HepG2 (cell line): Measurements from ENCODE around the gene KMT2B. TPM values are rescaled to one million over a fixed set of nuclear protein-coding genes. Genes with fewer than 3 reads are reported as not detected.
A peak's percentile ranks its signal among the peaks of the same experiment; 100 is the strongest.

Experiments used
- ATAC-seq: fragments of 200-7000 bp; cut with Tn5 transposase; 3 replicates; pipeline ENCODE4 v1.9.1; 2020; ENCODE audit warnings: mild to moderate bottlenecking, moderate library complexity
- BruUV-seq: library from RNA; stranded (reverse); fragments of 400-500 nt; replicated peaks from 2 replicates; lab custom pipeline; 2021; lab: Mats Ljungman, UMichigan
- CTCF ChIA-PET: fragments of 300-600 bp; formaldehyde crosslinking; extraction: SDS; loops from one replicate; lab custom pipeline; 2021; ENCODE audit warnings: low total read pairs, inconsistent platforms, low intra/inter-chr PET ratio; lab: Yijun Ruan, JAX
- POLR2A ChIA-PET: fragments of 350-600 bp; sonication (Branson Sonifier 250); formaldehyde crosslinking; loops from one replicate; lab custom pipeline; 2020; ENCODE audit warnings: antibody characterized with exemption, inconsistent platforms; lab: Yijun Ruan, JAX
- DNase-seq: peaks from one replicate; pipeline ENCODE4 v3.0.0-alpha.2; 2015; ENCODE audit warnings: low spot score
- FAIRE-seq: peaks from 3 replicates; lab custom pipeline; 2011; peaks lifted over from hg19 to GRCh38; lab: Jason Lieb, UNC
- H2AFZ ChIP-seq: one replicate; pipeline ENCODE4 v1.6.1; 2011; ENCODE audit warnings: low read length, inconsistent platforms
- H3K27ac ChIP-seq: fragments of 300-600 bp; 3 replicates; pipeline ENCODE4 v1.8.0; 2011; ENCODE audit warnings: mixed run types, mild to moderate bottlenecking, mixed read lengths, low read length, inconsistent platforms; ENCODE audit not compliant: insufficient read depth; ENCODE audit errors: extremely low read length
- H3K27me3 ChIP-seq, 2 experiments: fragments of 200-600 bp in 1 of 2; 2 replicates in 1 of 2; 3 replicates in 1 of 2; pipeline versions ENCODE4 v1.6.0 to v1.8.0; 2011; ENCODE audit warnings: low read length in 2 of 2, mild to moderate bottlenecking in 2 of 2, moderate library complexity in 2 of 2, inconsistent platforms in 1 of 2; ENCODE audit not compliant: insufficient read depth in 2 of 2, control insufficient read depth in 1 of 2
- H3K36me3 ChIP-seq, 2 experiments: fragments of 200-600 bp in 1 of 2; replicated peaks in 1 of 2; 2 replicates in 1 of 2; 3 replicates in 1 of 2; pipeline versions ENCODE4 v1.5.1 to v1.8.0; 2011; ENCODE audit warnings: low read length in 2 of 2, inconsistent platforms in 1 of 2; ENCODE audit not compliant: insufficient read depth in 2 of 2, control insufficient read depth in 1 of 2
- H3K4me1 ChIP-seq: 2 replicates; pipeline ENCODE4 v1.5.1; 2012; ENCODE audit warnings: low read length, inconsistent platforms; ENCODE audit not compliant: insufficient read depth
- H3K4me2 ChIP-seq: 2 replicates; pipeline ENCODE4 v1.6.0; 2011; ENCODE audit warnings: low read depth, low read length, inconsistent platforms
- H3K4me3 ChIP-seq, 3 experiments: fragments of 200-600 bp in 1 of 3; sonication (generic), shearing (Covaris generic) in 1 of 3; replicated peaks in 1 of 3; 2 replicates each; pipeline ENCODE4 v1.5.1; 2011 to 2016; ENCODE audit warnings: low read length in 3 of 3, inconsistent platforms in 2 of 3, low read depth in 2 of 3, mild to moderate bottlenecking in 2 of 3, control low read depth in 1 of 3, mixed read lengths in 1 of 3; ENCODE audit not compliant: insufficient read depth in 1 of 3
- H3K79me2 ChIP-seq: one replicate; pipeline ENCODE4 v1.6.1; 2011; ENCODE audit warnings: low read length, inconsistent platforms; ENCODE audit not compliant: insufficient read depth
- H3K9ac ChIP-seq: 2 replicates; pipeline ENCODE4 v1.6.0; 2011; ENCODE audit warnings: mild to moderate bottlenecking, low read depth, low read length, inconsistent platforms; ENCODE audit not compliant: insufficient read depth
- H3K9me3 ChIP-seq: 2 replicates; pipeline ENCODE4 v1.5.1; 2012; ENCODE audit warnings: mild to moderate bottlenecking, low read length
- H4K20me1 ChIP-seq: 2 replicates; pipeline ENCODE4 v1.6.0; 2011; ENCODE audit warnings: inconsistent platforms, mild to moderate bottlenecking, low read length, moderate library complexity; ENCODE audit not compliant: insufficient read depth
- ATF4 ChIP-seq, 2 experiments: fragments of 450-650 bp in 1 of 2; sonication (generic) in 1 of 2; formaldehyde crosslinking; IDR thresholded peaks; 2 replicates each; pipeline versions ENCODE4 v1.5.0 to v1.8.0; 2020 to 2022; ENCODE audit warnings: mild to moderate bottlenecking in 1 of 2, missing genetic modification reagents in 1 of 2
- ATF6 ChIP-seq: sonication (generic); formaldehyde crosslinking; conservative IDR thresholded peaks from 2 replicates; pipeline ENCODE4 v1.4.0; 2020; ENCODE audit warnings: missing genetic modification reagents
- HNRNPLL ChIP-seq: fragments of 200-400 bp; formaldehyde crosslinking; IDR thresholded peaks from 2 replicates; pipeline ENCODE4 v1.6.1; 2017; ENCODE audit warnings: mild to moderate bottlenecking, low read depth, low read length; ENCODE audit not compliant: poor library complexity, severe bottlenecking
- MEIS1 ChIP-seq: sonication (generic); formaldehyde crosslinking; IDR thresholded peaks from 2 replicates; pipeline ENCODE4 v1.9.0; 2021; ENCODE audit warnings: mild to moderate bottlenecking, missing genetic modification reagents, moderate library complexity, borderline replicate concordance
- NFKB2 ChIP-seq: sonication (generic); formaldehyde crosslinking; IDR thresholded peaks from 2 replicates; pipeline ENCODE4 v1.4.0; 2020; ENCODE audit warnings: missing genetic modification reagents, borderline replicate concordance
- NPAS2 ChIP-seq: sonication (generic); formaldehyde crosslinking; IDR thresholded peaks from 2 replicates; pipeline ENCODE4 v1.8.0; 2022; ENCODE audit warnings: mild to moderate bottlenecking, missing genetic modification reagents, borderline replicate concordance
- NRL ChIP-seq: sonication (generic); formaldehyde crosslinking; IDR thresholded peaks from 2 replicates; pipeline ENCODE4 v1.5.0; 2020; ENCODE audit warnings: missing genetic modification reagents, mild to moderate bottlenecking, moderate library complexity, borderline replicate concordance
- PAX8 ChIP-seq: sonication (generic); formaldehyde crosslinking; IDR thresholded peaks from 2 replicates; pipeline ENCODE4 v1.8.0; 2022; ENCODE audit warnings: mild to moderate bottlenecking, missing genetic modification reagents, borderline replicate concordance
- SALL1 ChIP-seq: sonication (generic); formaldehyde crosslinking; IDR thresholded peaks from 2 replicates; pipeline ENCODE4 v1.8.0; 2022; ENCODE audit warnings: mild to moderate bottlenecking, missing genetic modification reagents
- SMC3 ChIP-seq: IDR thresholded peaks from 2 replicates; pipeline ENCODE4 v1.6.1; 2011; ENCODE audit warnings: low read length, improper control_type of control experiment
- TP53 ChIP-seq: sonication (generic); formaldehyde crosslinking; conservative IDR thresholded peaks from 2 replicates; pipeline ENCODE4 v1.4.0; 2020; ENCODE audit warnings: missing genetic modification reagents
- YEATS4 ChIP-seq: sonication (generic); formaldehyde crosslinking; IDR thresholded peaks from 2 replicates; pipeline ENCODE4 v1.4.0; 2020; ENCODE audit warnings: missing genetic modification reagents, borderline replicate concordance
- ZNF337 ChIP-seq: sonication (generic); formaldehyde crosslinking; IDR thresholded peaks from 2 replicates; pipeline ENCODE4 v1.5.1; 2020; ENCODE audit warnings: missing genetic modification reagents, low read depth, mild to moderate bottlenecking, borderline replicate concordance
- ZNF550 ChIP-seq: sonication (generic); formaldehyde crosslinking; IDR thresholded peaks from 2 replicates; pipeline ENCODE4 v1.4.0; 2020; ENCODE audit warnings: mild to moderate bottlenecking, missing genetic modification reagents, borderline replicate concordance
- ZNF629 ChIP-seq: sonication (generic); formaldehyde crosslinking; conservative IDR thresholded peaks from 2 replicates; pipeline ENCODE4 v1.5.0; 2020; ENCODE audit warnings: missing genetic modification reagents
- ZNF670 ChIP-seq: sonication (generic); formaldehyde crosslinking; IDR thresholded peaks from 2 replicates; pipeline ENCODE4 v1.8.0; 2022; ENCODE audit warnings: mild to moderate bottlenecking, missing genetic modification reagents, borderline replicate concordance
- ZSCAN25 ChIP-seq: sonication (generic); formaldehyde crosslinking; IDR thresholded peaks from 2 replicates; pipeline ENCODE4 v1.8.0; 2022; ENCODE audit warnings: mild to moderate bottlenecking, missing genetic modification reagents
- WGBS: methylation state at CpG from one replicate; pipeline ENCODE4 v1.1.6; 2017; ENCODE audit warnings: low lambda C conversion rate; 5-methylcytosine and 5-hydroxymethylcytosine counted together
- in situ Hi-C: cut with HindIII; loops from 2 replicates; pipeline ENCODE4 v1.10.0; 2017; ENCODE audit warnings: low pct_unique_long_range_greater_than_20kb; ENCODE audit not compliant: extremely low pct_ligation_motif_present
- intact Hi-C: fragments of 100-400 bp; cut with micrococcal nuclease; formaldehyde crosslinking; loops from one replicate; pipeline ENCODE4 v1.10.0; 2022; ENCODE audit not compliant: unreplicated experiment
- polyA plus RNA-seq, 8 experiments: library from polyadenylated mRNA; depleted of rRNA in 3 of 8; stranded (reverse) in 7 of 8; unstranded in 1 of 8; fragments of >200 nt; fragmentation: Illumina TruSeq in 4 of 8; extraction: Trizol in 4 of 8; gene quantifications; 2 replicates each; pipeline versions ENCODE4 v1.2.1 to v1.2.3, GENCODE V29; 2011 to 2016; ENCODE audit warnings: low read depth in 4 of 8, missing spikeins in 1 of 8, mixed read lengths in 1 of 8; ENCODE audit not compliant: insufficient read depth in 1 of 8
- total RNA-seq, 5 experiments: library from RNA; depleted of rRNA; stranded (reverse); fragments of >200 nt; fragmentation: Illumina TruSeq; extraction: Trizol; gene quantifications; 2 replicates each; pipeline ENCODE4 v1.2.3, GENCODE V29; 2016; ENCODE audit warnings: low read depth in 1 of 5
- TF ChIP-seq, protein P1 (sequence below): sonication (generic); formaldehyde crosslinking; IDR thresholded peaks from 2 replicates; pipeline ENCODE4 v1.4.0; 2020; ENCODE audit warnings: mild to moderate bottlenecking, missing genetic modification reagents
- TF ChIP-seq, protein P2 (sequence below): sonication (generic); formaldehyde crosslinking; IDR thresholded peaks from 2 replicates; pipeline ENCODE4 v1.8.0; 2022; ENCODE audit warnings: missing genetic modification reagents, mild to moderate bottlenecking, inconsistent platforms, borderline replicate concordance

The KMT2B gene
- total and polyA plus RNA-seq, 2 of the 13 experiments (the other 11 are each of a cell fraction or from before 2014, with no cell fraction given), result 6.2 to 16.9 TPM

GRCh38 chr19:35673121-35673804 is 44.5 kb upstream of the KMT2B start:
- intact Hi-C loops, result no loop called here
- 0 out of 5 replicates have a peak, but pooled peaks cover 0 to 4% of the 10 kb centered on the region in 2 experiments for H3K27me3 ChIP-seq
- H3K79me2 ChIP-seq, result no peaks in the 10 kb centered on the region
- peak overlapping the region; percentile 88 for H3K4me2 ChIP-seq
- POLR2A ChIA-PET, result interaction anchor here (0.7 to 1.2 kb wide), 4 partner anchors 12 to 32 kb away, joined by 3 to 10 read pairs (median 4); no protein-coding TSS in a partner anchor
- FAIRE-seq (no peak), ATAC-seq (peak; percentile 89), DNase-seq (peak; percentile 24)
- H2AFZ ChIP-seq, result peak overlapping the region; percentile 94
- no peaks in the 10 kb centered on the region for H3K36me3 ChIP-seq
- 2% methylated on average over 38 of the region's 39 CpGs for whole genome bisulfite sequencing
- no peaks in the 10 kb centered on the region for H3K9me3 ChIP-seq
- H3K27ac ChIP-seq, result no peak overlapping the region
- H3K9ac ChIP-seq, result peak overlapping the region; percentile 41; the same call in 1 of the 2 replicates
- H3K4me1 ChIP-seq, result peaks cover 41% of the 10 kb centered on the region
- no peaks in the 10 kb centered on the region for H4K20me1 ChIP-seq
- BruUV-seq, result no TSS peak
- in situ Hi-C loops, result no loop called here
- peak overlapping the region; percentile 59 to 83 (median 62) for H3K4me3 ChIP-seq
- CTCF ChIA-PET, result no interaction called here
- TF ChIP-seq, protein P1, sequence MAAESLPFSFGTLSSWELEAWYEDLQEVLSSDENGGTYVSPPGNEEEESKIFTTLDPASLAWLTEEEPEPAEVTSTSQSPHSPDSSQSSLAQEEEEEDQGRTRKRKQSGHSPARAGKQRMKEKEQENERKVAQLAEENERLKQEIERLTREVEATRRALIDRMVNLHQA, result no peak
- TF ChIP-seq, protein P2, sequence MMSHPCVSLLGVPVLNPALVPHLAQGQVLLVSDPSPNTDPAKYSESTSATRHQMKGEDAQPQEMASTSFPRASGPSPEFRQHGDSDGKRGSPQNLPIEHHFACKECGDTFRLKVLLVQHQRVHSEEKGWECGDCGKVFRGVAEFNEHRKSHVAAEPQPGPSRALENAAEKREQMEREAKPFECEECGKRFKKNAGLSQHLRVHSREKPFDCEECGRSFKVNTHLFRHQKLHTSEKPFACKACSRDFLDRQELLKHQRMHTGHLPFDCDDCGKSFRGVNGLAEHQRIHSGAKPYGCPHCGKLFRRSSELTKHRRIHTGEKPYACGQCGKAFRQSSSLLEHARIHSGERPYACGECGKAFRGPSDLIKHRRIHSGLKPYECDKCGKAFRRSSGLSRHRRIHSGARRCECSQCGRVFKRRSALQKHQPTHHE (CRISPR knock-in tag), result no peak
- TF ChIP-seq SMC3 (no peak), HNRNPLL (peak; percentile 14), ZSCAN25 (CRISPR knock-in tag) (peak; percentile 79; the same call in 1 of the 2 replicates), TP53 (no peak), ZNF629 (CRISPR knock-in tag) (no peak), ZNF550 (no peak), NRL (CRISPR knock-in tag) (0 out of 2 replicates have a peak, but pooled peaks have one; percentile 35), YEATS4 (CRISPR knock-in tag) (no peak), PAX8 (CRISPR knock-in tag) (no peak), NFKB2 (CRISPR knock-in tag) (peak; percentile 67; the same call in 1 of the 2 replicates), NPAS2 (no peak), MEIS1 (CRISPR knock-in tag) (peak; percentile 36; the same call in 1 of the 2 replicates), ZNF670 (CRISPR knock-in tag) (no peak), SALL1 (peak; percentile 39; the same call in 1 of the 2 replicates), ATF6 (CRISPR knock-in tag) (no peak), ZNF337 (CRISPR knock-in tag) (no peak), ATF4 (CRISPR knock-in tag; IDR thresholded peaks at IDR 0.05) (no peak)
